ENCODE results near the gene PAK2. TPM values are rescaled to one million over a fixed set of nuclear protein-coding genes. Genes with fewer than 3 reads are reported as not detected.

Gene PAK2
- total and polyA plus RNA-seq, 9 of the 15 experiments (the other 6 are each of a cell fraction or from before 2014, with no cell fraction given): 13.2 to 72.4 (median 35.7) TPM

DNA sequence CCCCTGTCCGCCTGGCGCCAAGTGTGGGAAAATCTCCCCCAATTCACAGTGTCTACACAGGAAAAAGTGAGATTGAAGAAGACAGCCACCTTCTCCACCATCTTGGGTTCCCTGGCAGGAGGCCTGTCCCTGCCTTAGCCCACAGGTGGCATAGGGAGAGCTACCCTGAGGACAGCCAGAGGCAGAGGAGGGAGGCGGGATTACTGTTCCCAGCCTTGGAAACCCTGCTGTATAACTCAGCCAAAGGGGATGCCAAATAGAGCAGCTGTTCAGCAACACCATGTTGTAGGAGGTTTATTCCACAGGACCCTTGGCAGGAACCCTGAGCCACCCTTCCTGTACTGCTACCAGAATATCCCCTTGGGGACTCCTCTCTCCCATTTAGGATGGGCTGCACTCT, 54.8 kb downstream of the PAK2 start:
- Histone ChIP-seq H3K9me3 (replicated peaks; ENCODE audit: control insufficient read depth, insufficient read depth, low read depth, low read length) (peaks cover 3% of the 10 kb centered on the region; the same call in 1 of the 2 replicates), H3K4me1 (replicated peaks in 1 of 2; ENCODE audit: control insufficient read depth in 2 of 2, insufficient read depth in 2 of 2, low read length in 2 of 2) (peaks cover 0 to 4% of the 10 kb centered on the region in 2 experiments; a peak in 1 of 5 replicates), H3K9me1 (ENCODE audit: control insufficient read depth, insufficient read depth, low read length) (no peaks in the 10 kb centered on the region), H3K4me3 (no peak overlapping the region), H4K20me1 (replicated peaks; ENCODE audit: control insufficient read depth, insufficient read depth, low read length) (no peaks in the 10 kb centered on the region), H3K79me2 (ENCODE audit: control insufficient read depth, insufficient read depth, low read length) (peaks cover 27% of the 10 kb centered on the region), H3K36me3 (ENCODE audit: control insufficient read depth, insufficient read depth, low read length) (peaks cover 40% of the 10 kb centered on the region; the same call in 2 of the 3 replicates), H3K4me2 (ENCODE audit: insufficient read depth, low read length) (no peak overlapping the region), H3K9ac (ENCODE audit: insufficient read depth in 1 of 2, low read depth in 2 of 2, low read length in 2 of 2) (no peak overlapping the region), H2AFZ (ENCODE audit: low read depth, low read length) (no peak overlapping the region), H3K27me3 (ENCODE audit: control insufficient read depth in 2 of 2, insufficient read depth in 2 of 2, low read length in 2 of 2) (no peaks in the 10 kb centered on the region), H3K27ac (ENCODE audit: extremely low read depth, low read depth, low read length) (no peak overlapping the region)
- no peak for DNase-seq (ENCODE audit: extremely low read depth in 1 of 4, low spot score in 3 of 4)
- in situ Hi-C loops (cut with MboI): no loop called here
- 97% methylated on average over 3 of the region's 3 CpGs for WGBS (ENCODE audit: insufficient coverage, low coverage, missing lambda C conversion rate)
- ATAC-seq: no peak
- FAIRE-seq: no peak
- POLR2A ChIA-PET: no interaction called here
- intact Hi-C loops (cut with micrococcal nuclease): no loop called here
- BruUV-seq (replicated peaks): no TSS peak
- CTCF ChIA-PET (ENCODE audit: low intra/inter-chr PET ratio): no interaction called here
- no peak for TF ChIP-seq KLF13 (tag; IDR thresholded peaks at IDR 0.05; ENCODE audit: borderline replicate concordance, low read depth)
- 0 out of 2 replicates have a peak, but pooled peaks have one; percentile 38 for TF ChIP-seq ZNF75A (CRISPR knock-in tag; IDR thresholded peaks at IDR 0.05)
- TF ChIP-seq, protein P1, sequence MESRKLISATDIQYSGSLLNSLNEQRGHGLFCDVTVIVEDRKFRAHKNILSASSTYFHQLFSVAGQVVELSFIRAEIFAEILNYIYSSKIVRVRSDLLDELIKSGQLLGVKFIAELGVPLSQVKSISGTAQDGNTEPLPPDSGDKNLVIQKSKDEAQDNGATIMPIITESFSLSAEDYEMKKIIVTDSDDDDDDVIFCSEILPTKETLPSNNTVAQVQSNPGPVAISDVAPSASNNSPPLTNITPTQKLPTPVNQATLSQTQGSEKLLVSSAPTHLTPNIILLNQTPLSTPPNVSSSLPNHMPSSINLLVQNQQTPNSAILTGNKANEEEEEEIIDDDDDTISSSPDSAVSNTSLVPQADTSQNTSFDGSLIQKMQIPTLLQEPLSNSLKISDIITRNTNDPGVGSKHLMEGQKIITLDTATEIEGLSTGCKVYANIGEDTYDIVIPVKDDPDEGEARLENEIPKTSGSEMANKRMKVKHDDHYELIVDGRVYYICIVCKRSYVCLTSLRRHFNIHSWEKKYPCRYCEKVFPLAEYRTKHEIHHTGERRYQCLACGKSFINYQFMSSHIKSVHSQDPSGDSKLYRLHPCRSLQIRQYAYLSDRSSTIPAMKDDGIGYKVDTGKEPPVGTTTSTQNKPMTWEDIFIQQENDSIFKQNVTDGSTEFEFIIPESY (CRISPR knock-in tag; IDR thresholded peaks at IDR 0.05): peak; percentile 64
- no peak for TF ChIP-seq ZNF124 (CRISPR knock-in tag; IDR thresholded peaks at IDR 0.05)
- TF ChIP-seq COPS2 (conservative IDR thresholded peaks at IDR 0.05): no peak
